Stomach smooth muscle (tissue), 2 donors: ENCODE results near the gene WNT8B.

Experiments used
- H3K27ac ChIP-seq: one replicate; pipeline ENCODE4 v1.7.0; 2013; ENCODE audit warnings: mild to moderate bottlenecking, low read length, inconsistent platforms
- H3K27me3 ChIP-seq, 2 donors: one replicate each; pipeline ENCODE4 v1.7.0; 2013; ENCODE audit warnings: low read length in 2 of 2; ENCODE audit not compliant: insufficient read depth in 2 of 2, control insufficient read depth in 1 of 2
- H3K36me3 ChIP-seq, 2 donors: one replicate each; pipeline ENCODE4 v1.7.0; 2013; ENCODE audit warnings: low read length in 2 of 2; ENCODE audit not compliant: control insufficient read depth in 2 of 2, insufficient read depth in 2 of 2
- H3K4me1 ChIP-seq: one replicate; pipeline ENCODE4 v1.7.0; 2013; ENCODE audit warnings: low read length; ENCODE audit not compliant: control insufficient read depth, insufficient read depth
- H3K4me3 ChIP-seq, 2 donors: one replicate each; pipeline ENCODE4 v1.7.0; 2013; ENCODE audit warnings: low read length in 2 of 2
- H3K9ac ChIP-seq, 2 donors: one replicate each; pipeline ENCODE4 v1.7.0; 2013; ENCODE audit warnings: low read length in 2 of 2, mild to moderate bottlenecking in 1 of 2
- H3K9me3 ChIP-seq, 2 donors: one replicate each; pipeline ENCODE4 v1.7.0; 2013; ENCODE audit warnings: low read length in 2 of 2; ENCODE audit not compliant: control insufficient read depth in 2 of 2
- donor health status: healthy.
- donor health status: Pancreatic carcinoma.

WNT8B gene

GRCh38 chr10:100518761-100519241 is 56.0 kb downstream of the WNT8B start:
- Histone ChIP-seq H3K9ac (peak overlapping the region; percentile 68 to 71), H3K4me1 (peaks cover 12% of the 10 kb centered on the region), H3K9me3 (no peaks in the 10 kb centered on the region), H3K36me3 (peaks cover 10 to 15% of the 10 kb centered on the region in 2 donors), H3K27ac (no peak overlapping the region), H3K4me3 (peak overlapping the region; percentile 62 to 82), H3K27me3 (no peaks in the 10 kb centered on the region)

- H3K36me3 ChIP-seq: peaks cover 16 to 22% of the 10 kb centered on the region in 2 donors
- H3K4me3 ChIP-seq: peak within 1 kb of the TSS; percentile 62 to 82
- no peaks in the 10 kb centered on the region for H3K27me3 ChIP-seq
- H3K27ac ChIP-seq: no peak within 1 kb of the TSS
- H3K4me1 ChIP-seq: peaks cover 12% of the 10 kb centered on the region
- H3K9me3 ChIP-seq: no peaks in the 10 kb centered on the region
- H3K9ac ChIP-seq: peak within 1 kb of the TSS; percentile 68 to 71
Measured at GRCh38 chr10:100519311-100520051, 56.7 kb downstream of the WNT8B start, which contains the start of gene SEC31B. Gene SEC31B, minus strand, starts transcription at chr10:100519861. Its CDS starts 2,909 bp downstream, at chr10:100516952.

- no peak overlapping the region for H3K4me3 ChIP-seq
- H3K9me3 ChIP-seq: no peaks in the 10 kb centered on the region
- no peak overlapping the region for H3K9ac ChIP-seq
- peaks cover 24 to 28% of the 10 kb centered on the region in 2 donors for H3K36me3 ChIP-seq
- H3K27me3 ChIP-seq: no peaks in the 10 kb centered on the region
- no peak overlapping the region for H3K27ac ChIP-seq
- peaks cover 12% of the 10 kb centered on the region for H3K4me1 ChIP-seq
Measured at GRCh38 chr10:100520811-100521210, 58.0 kb downstream of the WNT8B start.

- Histone ChIP-seq H3K27ac (no peak overlapping the region), H3K4me1 (peaks cover 12% of the 10 kb centered on the region), H3K4me3 (no peak overlapping the region), H3K9me3 (no peaks in the 10 kb centered on the region), H3K27me3 (no peaks in the 10 kb centered on the region), H3K36me3 (peaks cover 32 to 37% of the 10 kb centered on the region in 2 donors), H3K9ac (no peak overlapping the region)
Measured at GRCh38 chr10:100522107-100522801, 59.4 kb downstream of the WNT8B start.

GRCh38 chr10:100522945-100523344 is 60.1 kb downstream of the WNT8B start:
- Histone ChIP-seq H3K27ac (no peak overlapping the region), H3K4me3 (no peak overlapping the region), H3K9me3 (no peaks in the 10 kb centered on the region), H3K4me1 (peaks cover 12% of the 10 kb centered on the region), H3K27me3 (no peaks in the 10 kb centered on the region), H3K36me3 (peaks cover 32 to 37% of the 10 kb centered on the region in 2 donors), H3K9ac (no peak overlapping the region)

- peaks cover 35 to 37% of the 10 kb centered on the region in 2 donors for H3K36me3 ChIP-seq
Measured at GRCh38 chr10:100524206-100524605, 61.4 kb downstream of the WNT8B start.

GRCh38 chr10:100524638-100525037 is 61.8 kb downstream of the WNT8B start:
- peaks cover 16% of the 10 kb centered on the region for H3K4me1 ChIP-seq
- no peak overlapping the region for H3K4me3 ChIP-seq
- H3K9ac ChIP-seq: no peak overlapping the region
- no peaks in the 10 kb centered on the region for H3K27me3 ChIP-seq
- peaks cover 35 to 37% of the 10 kb centered on the region in 2 donors for H3K36me3 ChIP-seq
- H3K9me3 ChIP-seq: no peaks in the 10 kb centered on the region
- no peak overlapping the region for H3K27ac ChIP-seq

More at GRCh38 chr10:100524206-100524605, 61.4 kb downstream of the WNT8B start:
- Histone ChIP-seq H3K4me1 (peaks cover 19% of the 10 kb centered on the region), H3K9ac (no peak overlapping the region), H3K9me3 (no peaks in the 10 kb centered on the region), H3K4me3 (no peak overlapping the region), H3K27me3 (no peaks in the 10 kb centered on the region), H3K27ac (no peak overlapping the region)

- Histone ChIP-seq H3K4me1 (peaks cover 21% of the 10 kb centered on the region), H3K27ac (peak overlapping the region; percentile 80), H3K9ac (peak overlapping the region; percentile 97 to 98), H3K9me3 (no peaks in the 10 kb centered on the region), H3K36me3 (peaks cover 34 to 35% of the 10 kb centered on the region in 2 donors), H3K4me3 (peak overlapping the region; percentile 95 to 99), H3K27me3 (no peaks in the 10 kb centered on the region)
Measured at GRCh38 chr10:100528123-100528886, 65.5 kb downstream of the WNT8B start.

GRCh38 chr10:100528921-100529474 is 66.2 kb downstream of the WNT8B start:
- peak overlapping the region; percentile 97 to 98 for H3K9ac ChIP-seq
- peak overlapping the region; percentile 95 to 99 for H3K4me3 ChIP-seq
- H3K36me3 ChIP-seq: peaks cover 28 to 29% of the 10 kb centered on the region in 2 donors
- H3K27ac ChIP-seq: peak overlapping the region; percentile 80
- H3K4me1 ChIP-seq: peaks cover 21% of the 10 kb centered on the region
- H3K9me3 ChIP-seq: no peaks in the 10 kb centered on the region
- H3K27me3 ChIP-seq: no peaks in the 10 kb centered on the region
